ENCODE measurements around the gene FBXL3. TPM values are rescaled to one million over a fixed set of nuclear protein-coding genes. Genes with fewer than 3 reads are reported as not detected.

FBXL3 gene
- total RNA-seq, 1 donor from 2014 or later, result 102 TPM

- H3K27me3 ChIP-seq, result no peaks in the 10 kb centered on the region
- DNase-seq (ENCODE audit: low spot score in 2 of 2), result no peak
- H3K4me3 ChIP-seq, result no peak overlapping the region
- TF ChIP-seq CTCF (IDR thresholded peaks at IDR 0.05), result no peak
- H3K27ac ChIP-seq, result no peak overlapping the region
- no peaks in the 10 kb centered on the region for H3K9me3 ChIP-seq
- H3K4me1 ChIP-seq, result no peaks in the 10 kb centered on the region
- peaks cover 57 to 58% of the 10 kb centered on the region in 2 donors for H3K36me3 ChIP-seq
- intact Hi-C loops (cut with DNase I), result no loop called here
Observed at GRCh38 chr13:77056886-77057285, 29.9 kb upstream of the FBXL3 start.

GRCh38 chr13:77056382-77056781 is 29.4 kb upstream of the FBXL3 start:
- peaks cover 52 to 62% of the 10 kb centered on the region in 2 donors for H3K36me3 ChIP-seq
- intact Hi-C loops (cut with DNase I), result no loop called here

GRCh38 chr13:77055158-77055557 is 28.2 kb upstream of the FBXL3 start:
- peaks cover 57 to 70% of the 10 kb centered on the region in 2 donors for H3K36me3 ChIP-seq
- H3K27me3 ChIP-seq, result no peaks in the 10 kb centered on the region
- no peaks in the 10 kb centered on the region for H3K9me3 ChIP-seq
- no peak for DNase-seq (ENCODE audit: low spot score in 2 of 2)
- no peak for TF ChIP-seq CTCF (IDR thresholded peaks at IDR 0.05)
- no peak overlapping the region for H3K4me3 ChIP-seq
- no peak overlapping the region for H3K27ac ChIP-seq
- H3K4me1 ChIP-seq, result no peaks in the 10 kb centered on the region
- intact Hi-C loops (cut with DNase I), result no loop called here

More at GRCh38 chr13:77056382-77056781, 29.4 kb upstream of the FBXL3 start:
- H3K27ac ChIP-seq, result no peak overlapping the region
- no peaks in the 10 kb centered on the region for H3K4me1 ChIP-seq
- no peak for DNase-seq (ENCODE audit: low spot score in 2 of 2)
- no peaks in the 10 kb centered on the region for H3K9me3 ChIP-seq
- H3K27me3 ChIP-seq, result no peaks in the 10 kb centered on the region
- no peak for TF ChIP-seq CTCF (IDR thresholded peaks at IDR 0.05)
- no peak overlapping the region for H3K4me3 ChIP-seq

GRCh38 chr13:77053192-77053591 is 26.2 kb upstream of the FBXL3 start:
- intact Hi-C loops (cut with DNase I), result no loop called here
- H3K27me3 ChIP-seq, result no peaks in the 10 kb centered on the region
- TF ChIP-seq CTCF (IDR thresholded peaks at IDR 0.05), result no peak
- peaks cover 59 to 73% of the 10 kb centered on the region in 2 donors for H3K36me3 ChIP-seq
- no peaks in the 10 kb centered on the region for H3K4me1 ChIP-seq
- no peaks in the 10 kb centered on the region for H3K9me3 ChIP-seq
- no peak overlapping the region for H3K4me3 ChIP-seq
- H3K27ac ChIP-seq, result no peak overlapping the region
- DNase-seq (ENCODE audit: low spot score in 2 of 2), result no peak

- no peak for DNase-seq (ENCODE audit: low spot score in 2 of 2)
- Histone ChIP-seq H3K4me1 (no peaks in the 10 kb centered on the region), H3K27me3 (no peaks in the 10 kb centered on the region), H3K9me3 (no peaks in the 10 kb centered on the region), H3K27ac (no peak overlapping the region), H3K36me3 (peaks cover 34 to 55% of the 10 kb centered on the region in 2 donors), H3K4me3 (no peak overlapping the region)
- TF ChIP-seq CTCF (IDR thresholded peaks at IDR 0.05), result no peak
- intact Hi-C loops (cut with DNase I), result no loop called here
Observed at GRCh38 chr13:77048681-77049080, 21.7 kb upstream of the FBXL3 start.

Data from ascending aorta (tissue), 2 donors.